NCI-H1436 (cell line): ENCODE data around the gene NNMT.

Experiments used
- DNase-seq: peaks from one replicate; lab custom pipeline; 2025; lab: John Stamatoyannopoulos, UW

The NNMT gene

DNA sequence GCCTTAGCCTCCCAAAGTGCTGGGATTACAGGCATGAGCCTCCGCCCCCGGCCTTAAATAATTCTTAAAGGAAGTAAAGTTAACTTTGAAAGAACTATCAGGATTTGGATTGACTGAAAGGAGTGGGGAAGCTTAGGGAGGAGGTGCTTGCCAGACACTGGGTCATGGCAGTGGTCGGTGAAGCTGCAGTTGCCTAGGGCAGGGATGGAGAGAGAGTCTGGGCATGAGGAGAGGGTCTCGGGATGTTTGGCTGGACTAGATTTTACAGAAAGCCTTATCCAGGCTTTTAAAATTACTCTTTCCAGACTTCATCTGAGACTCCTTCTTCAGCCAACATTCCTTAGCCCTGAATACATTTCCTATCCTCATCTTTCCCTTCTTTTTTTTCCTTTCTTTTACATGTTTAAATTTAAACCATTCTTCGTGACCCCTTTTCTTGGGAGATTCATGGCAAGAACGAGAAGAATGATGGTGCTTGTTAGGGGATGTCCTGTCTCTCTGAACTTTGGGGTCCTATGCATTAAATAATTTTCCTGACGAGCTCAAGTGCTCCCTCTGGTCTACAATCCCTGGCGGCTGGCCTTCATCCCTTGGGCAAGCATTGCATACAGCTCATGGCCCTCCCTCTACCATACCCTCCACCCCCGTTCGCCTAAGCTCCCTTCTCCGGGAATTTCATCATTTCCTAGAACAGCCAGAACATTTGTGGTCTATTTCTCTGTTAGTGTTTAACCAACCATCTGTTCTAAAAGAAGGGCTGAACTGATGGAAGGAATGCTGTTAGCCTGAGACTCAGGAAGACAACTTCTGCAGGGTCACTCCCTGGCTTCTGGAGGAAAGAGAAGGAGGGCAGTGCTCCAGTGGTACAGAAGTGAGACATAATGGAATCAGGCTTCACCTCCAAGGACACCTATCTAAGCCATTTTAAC, at the start of gene NNMT:
NNMT (plus strand) TSS at position 724 of the 929 bp plus-strand sequence; CDS start at position 882, 158 bp downstream.
- DNase-seq, result no peak

DNA sequence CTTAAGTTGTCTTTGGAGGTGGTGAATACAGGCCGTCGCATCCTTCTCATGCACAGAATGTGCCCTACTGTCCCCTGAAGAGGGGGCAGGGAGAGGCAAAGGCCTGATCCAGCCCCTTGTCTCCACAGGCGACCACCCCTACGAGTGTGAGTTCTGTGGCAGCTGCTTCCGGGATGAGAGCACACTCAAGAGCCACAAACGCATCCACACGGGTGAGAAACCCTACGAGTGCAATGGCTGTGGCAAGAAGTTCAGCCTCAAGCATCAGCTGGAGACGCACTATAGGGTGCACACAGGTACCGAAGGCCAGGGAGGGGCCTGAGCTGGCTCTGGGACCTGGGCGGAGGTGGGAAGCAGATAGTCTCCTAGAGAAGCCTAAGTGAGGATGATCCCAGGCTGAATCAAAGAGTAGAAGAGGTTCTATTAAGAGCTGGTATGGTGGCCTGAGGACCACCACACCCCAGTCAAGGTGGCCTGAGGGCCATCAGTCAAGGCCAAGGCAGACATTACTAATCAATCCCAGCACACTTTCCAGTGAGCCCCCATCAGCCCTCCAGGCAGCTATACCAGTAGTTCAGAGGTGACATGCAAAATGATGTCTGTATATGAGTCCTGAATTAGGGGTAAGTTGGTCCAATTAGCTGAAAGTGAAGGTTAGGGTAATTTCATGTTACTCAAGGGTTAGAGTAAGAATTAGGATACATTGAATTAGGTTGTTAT, 49.0 kb upstream of the NNMT start:
- DNase-seq, result no peak

DNA sequence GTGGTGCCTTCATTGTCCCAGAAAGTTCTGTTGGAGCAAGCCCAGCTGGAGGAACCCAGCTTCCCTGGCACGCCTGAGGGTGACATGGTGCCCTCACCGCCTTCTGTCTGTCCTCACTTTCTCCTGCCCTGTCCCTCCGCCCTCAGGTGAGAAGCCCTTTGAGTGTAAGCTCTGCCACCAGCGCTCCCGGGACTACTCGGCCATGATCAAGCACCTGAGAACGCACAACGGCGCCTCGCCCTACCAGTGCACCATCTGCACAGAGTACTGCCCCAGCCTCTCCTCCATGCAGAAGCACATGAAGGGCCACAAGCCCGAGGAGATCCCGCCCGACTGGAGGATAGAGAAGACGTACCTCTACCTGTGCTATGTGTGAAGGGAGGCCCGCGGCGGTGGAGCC, 46.0 kb upstream of the NNMT start:
- no peak for DNase-seq

DNA sequence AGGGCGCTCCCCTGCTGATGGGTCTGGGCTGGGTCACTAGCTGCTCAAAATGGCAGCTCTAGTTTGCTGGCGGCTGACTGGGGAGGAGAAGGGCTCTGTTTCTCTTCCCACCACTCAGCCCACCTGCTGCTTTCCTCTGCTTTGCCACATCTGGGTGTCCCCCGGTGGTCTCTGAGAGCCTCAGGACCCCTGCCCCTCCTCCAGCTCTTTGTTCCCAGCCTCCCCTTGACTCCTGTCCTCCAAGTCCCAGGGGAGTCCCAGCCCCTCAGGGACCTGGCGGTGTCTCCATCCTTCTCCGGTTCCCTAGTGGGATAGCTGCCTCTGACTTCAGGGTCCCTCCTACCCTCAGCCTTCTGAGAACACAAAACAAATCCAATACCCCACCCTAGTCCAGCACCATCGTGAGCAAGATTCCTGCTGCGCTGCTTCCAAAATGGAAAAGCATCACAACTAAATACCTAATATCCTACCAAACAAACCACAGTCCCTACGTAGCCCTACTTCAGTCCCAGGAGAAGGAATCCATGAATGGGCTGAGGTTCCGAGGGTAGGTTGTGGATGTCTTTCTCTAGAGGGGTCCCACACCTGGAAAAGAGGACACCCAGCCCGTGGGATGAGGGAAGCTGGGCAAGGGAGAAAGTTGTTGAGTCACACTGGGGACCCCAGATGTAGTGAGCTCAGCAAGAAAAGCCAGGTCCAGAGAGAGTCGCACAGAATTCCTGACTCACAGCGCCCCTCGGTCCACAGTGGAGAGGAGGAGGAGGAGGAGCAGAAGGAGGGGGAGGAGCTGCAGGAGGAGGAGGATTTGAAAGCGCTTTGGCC, 45.0 kb upstream of the NNMT start:
- no peak for DNase-seq

DNA sequence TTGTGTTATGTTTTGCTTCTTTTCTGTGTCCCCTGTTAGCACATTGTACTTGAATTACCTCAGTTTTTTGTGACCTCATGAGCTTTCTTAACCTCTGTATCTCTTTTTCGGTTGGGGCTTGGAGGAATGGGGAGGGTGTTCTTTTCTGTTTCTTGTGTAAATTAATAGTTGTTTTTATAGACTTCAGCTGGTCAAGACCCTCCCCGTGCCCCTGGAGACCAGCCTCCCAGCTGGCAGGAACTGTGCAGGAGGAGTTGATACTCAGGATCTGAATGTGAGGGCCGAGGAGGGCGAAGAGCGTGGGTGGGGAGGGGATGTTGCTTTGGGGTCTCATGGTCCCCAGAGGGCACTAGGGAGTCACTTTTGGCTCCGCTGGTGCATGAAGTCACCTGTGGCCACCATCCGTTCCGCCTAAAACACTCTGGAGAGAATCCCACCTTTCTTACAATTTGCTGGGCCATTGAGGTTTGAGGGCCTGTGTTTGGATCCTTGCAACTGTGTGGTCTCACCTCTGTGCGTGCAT, 44.3 kb upstream of the NNMT start:
- no peak for DNase-seq

DNA sequence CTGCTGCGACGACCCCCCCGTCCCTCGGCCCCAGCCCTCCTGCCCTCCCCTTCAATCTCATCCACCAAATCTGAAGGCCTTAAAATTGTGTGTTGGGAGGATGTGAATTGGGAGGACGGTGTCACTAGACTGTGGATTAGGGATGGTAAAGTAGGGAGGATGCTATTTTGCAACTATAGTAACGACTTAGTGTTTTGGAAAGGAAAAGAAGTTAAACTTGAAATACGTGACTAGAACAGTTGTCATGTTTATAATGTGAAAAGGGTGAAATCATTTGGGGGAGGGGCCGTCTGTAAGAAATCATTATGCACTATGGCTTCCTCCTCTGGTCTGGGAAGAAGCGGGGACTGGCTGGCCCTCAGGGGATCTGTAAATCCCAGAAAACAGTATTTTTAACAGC, 43.4 kb upstream of the NNMT start:
- DNase-seq, result no peak

DNA sequence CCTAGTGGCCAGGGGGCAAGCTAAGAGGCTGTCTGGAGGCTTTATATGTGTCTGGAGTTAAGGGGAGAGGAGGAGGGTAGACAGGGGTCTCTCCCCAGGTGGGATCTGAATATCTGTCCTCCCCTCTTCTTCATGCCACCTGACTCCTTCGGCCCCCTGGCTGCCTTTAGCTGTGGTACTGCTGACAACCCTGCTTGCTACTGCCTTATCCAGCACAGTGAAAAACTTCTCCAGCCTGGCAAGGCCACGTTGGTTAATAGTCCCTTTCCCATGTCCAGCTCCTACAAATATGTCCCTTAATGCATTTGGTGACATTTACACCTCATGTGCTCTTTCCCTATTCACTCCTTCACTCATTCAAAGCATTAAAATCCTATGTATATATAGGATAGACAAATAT, 42.4 kb upstream of the NNMT start:
- no peak for DNase-seq

DNA sequence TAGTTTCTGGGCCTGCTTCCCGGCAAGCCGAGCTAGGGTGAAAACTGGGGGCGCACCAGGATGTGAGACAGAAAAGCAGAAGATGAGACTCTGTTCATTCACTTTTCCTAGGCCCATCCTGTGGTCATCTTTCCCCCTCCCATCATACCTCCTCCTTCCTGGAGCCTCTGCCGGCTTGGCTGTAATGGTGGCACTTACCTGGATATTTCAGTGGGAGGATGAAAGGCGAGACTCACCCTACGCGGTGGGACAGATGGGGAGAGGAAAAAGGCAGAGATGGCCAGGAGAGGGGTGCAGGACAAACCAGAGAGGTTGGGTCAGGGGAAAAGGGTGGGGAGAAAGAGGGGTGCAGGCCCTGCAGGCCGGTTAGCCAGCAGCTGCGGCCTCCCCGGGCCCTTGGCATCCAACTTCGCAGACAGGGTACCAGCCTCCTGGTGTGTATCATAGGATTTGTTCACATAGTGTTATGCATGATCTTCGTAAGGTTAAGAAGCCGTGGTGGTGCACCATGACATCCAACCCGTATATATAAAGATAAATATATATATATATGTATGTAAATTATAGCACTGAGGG, 41.5 kb upstream of the NNMT start:
- no peak for DNase-seq

DNA sequence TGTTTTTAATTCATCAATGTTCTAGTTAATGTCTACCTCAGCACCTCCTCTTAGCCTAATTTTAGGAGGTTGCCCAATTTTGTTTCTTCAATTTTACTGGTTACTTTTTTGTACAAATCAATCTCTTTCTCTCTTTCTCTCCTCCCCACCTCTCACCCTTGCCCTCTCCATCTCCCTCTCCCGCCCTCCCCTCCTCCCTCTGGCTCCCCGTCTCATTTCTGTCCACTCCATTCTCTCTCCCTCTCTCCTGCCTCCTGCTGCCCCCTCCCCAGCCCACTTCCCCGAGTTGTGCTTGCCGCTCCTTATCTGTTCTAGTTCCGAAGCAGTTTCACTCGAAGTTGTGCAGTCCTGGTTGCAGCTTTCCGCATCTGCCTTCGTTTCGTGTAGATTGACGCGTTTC, 40.9 kb upstream of the NNMT start:
- no peak for DNase-seq

DNA sequence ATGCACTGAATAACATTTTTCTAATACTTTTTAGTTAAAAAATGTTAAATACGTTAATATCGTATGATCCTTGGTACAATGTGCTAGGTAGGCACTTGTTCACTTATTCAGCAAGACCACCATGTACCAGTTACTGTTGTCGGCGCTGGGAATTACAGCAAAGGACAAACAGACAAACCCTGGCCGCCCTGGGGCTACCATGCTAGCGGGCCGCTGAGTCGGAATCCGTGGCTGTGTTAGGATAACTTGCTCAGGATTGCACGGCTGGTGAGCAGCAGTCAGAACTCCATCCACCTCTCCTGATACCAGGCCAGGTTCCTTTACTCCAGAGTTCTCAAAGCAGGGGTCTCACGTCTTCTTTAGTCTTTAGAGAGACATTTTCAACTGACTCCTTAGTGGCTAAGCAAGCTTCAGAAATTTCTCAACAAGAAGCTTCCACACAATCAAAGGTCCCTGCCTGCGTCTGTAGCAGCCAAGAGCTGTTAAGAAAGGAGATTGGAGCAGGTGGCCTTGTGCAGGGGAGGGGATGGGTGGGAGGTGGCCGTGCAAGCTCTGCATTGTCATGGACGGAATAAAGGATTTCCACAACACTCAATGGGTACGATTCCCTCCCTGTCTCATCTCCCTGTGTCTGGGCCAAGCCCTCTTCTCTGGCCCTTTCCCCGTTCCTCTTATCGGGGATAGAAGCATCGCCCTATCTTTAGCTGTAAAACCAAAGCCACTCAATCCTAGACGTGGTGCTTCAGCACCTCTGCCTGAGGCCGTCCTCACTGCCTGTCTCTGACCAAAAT, 39.8 kb upstream of the NNMT start:
- no peak for DNase-seq

DNA sequence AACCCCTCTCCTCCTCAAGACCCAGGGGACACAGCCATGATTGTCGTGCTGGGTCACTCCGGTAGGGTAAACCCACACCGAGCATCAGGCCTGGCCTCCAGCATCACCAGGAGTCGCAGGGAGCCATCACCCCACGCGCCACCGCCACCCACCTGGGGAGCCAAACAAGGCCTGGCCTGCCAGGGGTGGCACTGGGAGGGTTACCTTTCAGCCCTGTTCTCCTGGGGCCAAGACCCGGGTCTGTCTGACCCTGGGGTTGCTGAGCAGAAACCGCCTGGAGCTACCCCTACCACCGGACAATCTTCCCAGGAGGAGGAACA, 39.3 kb upstream of the NNMT start:
- no peak for DNase-seq

DNA sequence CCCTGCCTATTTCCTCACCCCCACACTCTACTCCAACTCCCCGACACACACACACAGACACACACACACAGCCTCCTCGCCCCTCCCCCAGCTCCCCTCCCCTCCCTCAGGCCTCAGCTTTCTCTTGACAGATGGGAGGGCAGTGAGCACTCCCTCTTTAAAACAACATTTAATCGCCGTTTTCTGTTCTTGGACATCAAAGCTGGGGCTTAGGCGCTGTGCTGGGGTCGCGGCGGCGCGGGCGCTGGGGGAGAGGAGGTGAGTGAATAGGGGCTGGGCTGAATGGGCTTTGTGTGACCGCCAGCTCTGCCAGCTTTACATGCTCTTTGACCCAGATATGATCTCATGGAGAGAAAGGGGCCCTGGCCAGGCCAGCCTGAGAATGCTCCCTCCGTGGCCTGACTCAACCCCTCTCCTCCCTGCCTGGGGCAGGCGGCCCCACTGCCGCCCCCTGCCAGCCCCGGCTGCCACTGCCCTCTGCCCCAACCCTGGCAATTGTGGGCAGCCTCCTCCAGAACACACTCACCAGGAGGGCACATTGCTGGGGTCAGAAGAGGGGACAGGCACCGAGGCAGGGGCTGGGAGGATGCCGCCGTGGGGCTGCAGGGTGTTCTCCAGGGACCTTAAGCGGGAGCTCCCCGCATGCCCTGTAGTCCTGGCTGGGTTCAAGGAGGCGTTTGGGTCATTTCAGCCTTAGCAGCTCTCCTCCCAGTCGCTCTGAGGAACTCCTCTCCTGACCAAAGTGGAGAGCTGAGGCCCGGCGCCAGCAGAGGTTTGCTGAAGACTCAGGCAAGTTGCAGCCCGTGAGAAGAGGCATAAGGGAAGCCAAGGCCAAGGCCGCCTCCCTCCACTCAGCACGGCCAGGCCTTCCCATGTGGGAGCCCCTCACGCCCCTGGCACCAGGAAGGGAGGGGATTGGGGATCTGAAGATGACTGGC, 38.3 kb upstream of the NNMT start:
- DNase-seq, result no peak

DNA sequence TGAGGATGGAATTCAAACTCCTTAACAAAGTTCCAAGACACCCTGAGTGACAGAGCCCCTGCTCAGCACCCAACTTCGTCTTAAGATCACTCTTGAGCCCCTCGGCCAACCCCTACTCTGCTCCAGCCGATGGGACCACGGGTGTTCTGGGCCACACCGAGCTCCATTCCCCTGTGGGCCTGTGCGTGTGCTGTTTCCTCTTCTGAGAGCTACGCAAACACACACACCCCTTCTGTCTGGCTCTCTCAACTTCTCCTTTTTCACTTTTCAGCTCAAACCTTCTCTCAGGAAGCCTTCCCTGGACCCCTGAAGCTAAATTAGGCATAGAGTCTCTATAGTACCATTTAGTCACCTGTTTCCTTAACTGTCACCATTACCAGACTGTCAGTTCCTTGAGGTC, 37.5 kb upstream of the NNMT start:
- DNase-seq, result no peak

DNA sequence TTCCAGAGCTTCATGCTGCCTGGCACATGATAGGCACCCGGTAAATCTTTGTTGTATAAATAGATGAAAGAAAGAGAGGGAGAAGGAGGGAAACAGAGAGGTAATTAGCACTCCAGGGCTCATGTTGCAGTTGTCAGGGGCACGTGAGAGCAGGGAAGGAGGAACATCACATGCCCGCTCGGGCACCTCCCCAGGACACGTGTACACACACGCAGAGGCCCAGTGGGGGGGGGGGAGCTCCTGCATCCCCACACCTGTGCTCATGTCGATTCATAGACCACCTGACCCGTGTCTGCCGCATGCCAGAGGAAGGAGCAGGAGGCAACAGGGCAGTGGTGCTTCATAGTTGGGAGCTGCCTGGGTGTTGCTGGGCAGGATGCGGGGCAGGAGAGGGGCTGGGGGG, 37.1 kb upstream of the NNMT start:
- DNase-seq, result no peak

DNA sequence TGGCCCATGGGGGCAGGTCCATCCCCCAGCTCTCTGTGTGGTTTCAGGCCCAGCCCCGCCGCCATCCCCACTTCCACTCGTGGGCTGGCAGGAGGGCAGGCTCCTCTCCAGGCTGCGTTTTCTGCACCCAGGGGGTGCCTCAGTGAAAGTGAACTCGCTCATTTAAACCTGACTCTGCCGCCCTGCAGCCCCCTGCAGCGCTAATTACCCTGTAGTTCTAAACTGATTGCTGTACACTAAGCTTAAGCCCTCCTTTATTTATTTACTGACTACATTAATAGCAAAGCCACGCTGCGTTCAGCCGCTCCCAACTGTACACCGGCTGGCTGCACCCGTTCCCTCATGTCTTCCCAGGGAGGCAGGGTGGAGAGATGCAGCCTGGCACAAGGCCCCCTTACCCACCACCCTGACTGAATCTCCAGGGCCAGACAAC, 36.6 kb upstream of the NNMT start:
- DNase-seq, result no peak

DNA sequence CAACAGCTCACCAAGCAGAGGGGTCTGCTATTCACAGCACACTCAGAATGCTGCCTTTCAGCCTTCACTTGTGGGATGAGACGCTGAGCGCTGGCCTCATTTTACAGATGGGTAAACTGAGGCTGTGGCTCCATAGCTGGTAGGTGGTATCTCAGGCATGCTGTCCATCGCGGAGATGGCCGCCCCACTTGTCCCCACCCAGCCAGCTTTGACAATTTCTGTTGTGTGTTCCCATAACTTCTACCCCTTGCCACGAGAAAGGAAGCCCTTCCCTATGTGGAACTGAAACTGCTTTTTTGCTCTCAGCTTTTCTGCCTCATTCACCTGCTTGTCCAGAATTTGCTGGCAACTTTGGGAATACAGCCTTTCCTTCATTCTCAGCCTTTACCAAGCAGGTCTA, 36.1 kb upstream of the NNMT start:
- DNase-seq, result no peak

DNA sequence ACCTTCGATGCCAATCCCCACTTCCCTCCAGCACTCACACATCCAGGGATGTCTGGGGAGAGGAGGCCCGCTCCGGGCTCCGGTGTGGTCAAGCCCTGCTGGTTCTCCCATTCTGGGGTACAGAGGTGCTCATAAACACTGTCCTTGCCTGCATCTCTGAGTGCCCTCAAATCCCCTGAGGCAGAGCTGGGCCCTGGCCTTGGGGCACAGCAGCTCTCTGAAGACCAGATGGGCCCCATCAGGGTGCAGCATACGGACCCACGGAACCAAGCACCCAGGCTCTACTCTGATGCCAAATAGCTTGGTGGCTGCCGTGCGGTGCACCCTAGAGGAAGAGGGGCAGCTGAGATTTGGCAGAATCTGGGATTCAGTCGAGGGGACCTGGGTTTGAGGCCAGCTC, 35.7 kb upstream of the NNMT start:
- DNase-seq, result no peak

DNA sequence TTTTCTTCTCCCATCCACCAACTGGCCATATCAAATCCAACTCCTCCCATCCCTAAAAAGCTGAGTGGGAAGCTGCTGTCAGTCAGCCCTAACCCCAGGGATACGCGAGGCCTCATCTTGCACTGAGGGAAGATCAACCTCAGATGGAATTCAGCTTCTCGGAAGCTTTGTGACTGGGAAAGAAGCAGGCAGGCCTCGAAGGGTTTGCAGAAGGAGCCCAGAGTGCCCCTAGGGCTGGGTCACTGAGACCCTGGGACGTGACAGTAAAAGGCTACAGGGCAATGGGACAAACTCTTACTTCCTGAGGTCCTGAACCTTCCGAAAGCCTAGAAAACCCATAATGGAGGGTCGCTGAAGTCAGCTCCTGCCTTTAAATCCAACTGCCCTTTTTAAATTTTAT, 34.4 kb upstream of the NNMT start:
- DNase-seq, result no peak

DNA sequence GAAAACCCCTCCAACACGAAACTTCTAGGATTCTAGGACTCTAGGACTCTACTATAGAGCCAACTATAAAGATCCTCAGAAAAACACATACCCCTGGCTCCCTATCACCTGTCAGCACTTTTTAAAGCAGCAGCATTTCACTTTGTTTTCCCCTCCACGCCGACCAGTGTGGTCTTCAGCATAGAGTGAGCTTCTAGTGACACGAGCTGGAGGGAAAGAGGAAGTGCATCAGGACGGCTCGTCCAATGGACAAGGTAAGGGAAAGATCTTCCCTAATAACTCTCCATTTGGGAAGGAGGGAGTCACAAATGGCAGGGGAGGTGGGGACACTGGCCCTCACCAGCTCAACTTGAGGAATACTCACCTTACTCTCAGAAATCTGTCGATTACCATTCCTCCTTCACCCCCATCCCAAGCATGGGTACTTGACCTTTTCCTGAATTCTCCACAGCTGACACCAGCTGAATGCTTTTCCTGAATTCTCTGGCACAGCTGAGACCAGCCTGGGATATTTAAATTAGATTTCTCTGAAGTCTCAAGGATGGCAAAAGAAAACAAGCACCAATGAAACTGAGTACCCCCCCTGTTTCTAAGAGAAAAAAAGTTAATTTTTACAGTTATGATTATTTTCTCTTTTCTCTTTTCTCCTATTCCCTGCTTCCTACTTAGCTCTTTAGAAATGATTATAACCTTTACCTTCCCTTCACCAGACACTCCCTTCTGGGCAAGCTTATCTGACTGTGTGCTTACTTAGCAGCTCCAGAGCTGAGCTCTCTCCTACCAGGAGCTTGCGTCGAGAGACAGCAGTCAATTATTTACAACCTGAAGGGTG, 33.3 kb upstream of the NNMT start:
- peak; percentile 32 for DNase-seq
